ENCODE measurements around the gene DDX4.
A peak's percentile ranks its signal among the peaks of the same experiment; 100 is the strongest.

Gene DDX4

GRCh38 chr5:55841976-55842375 lies 104.1 kb downstream of the DDX4 start:
- H3K4me3 ChIP-seq (replicated peaks; ENCODE audit: low read depth, low read length) = no peak overlapping the region
- TF ChIP-seq CTCF (IDR thresholded peaks at IDR 0.05; ENCODE audit: low read length, missing control alignments) = no peak
- DNase-seq (ENCODE audit: low read depth) = no peak

- peak; percentile 35 for DNase-seq (ENCODE audit: low read depth)
- TF ChIP-seq CTCF (IDR thresholded peaks at IDR 0.05; ENCODE audit: low read length, missing control alignments) = no peak
- no peak overlapping the region for H3K4me3 ChIP-seq (replicated peaks; ENCODE audit: low read depth, low read length)
Measured at GRCh38 chr5:55847837-55848236, 110.0 kb downstream of the DDX4 start.

GRCh38 chr5:55848783-55849182 lies 110.9 kb downstream of the DDX4 start:
- TF ChIP-seq CTCF (IDR thresholded peaks at IDR 0.05; ENCODE audit: low read length, missing control alignments) = no peak
- H3K4me3 ChIP-seq (replicated peaks; ENCODE audit: low read depth, low read length) = no peak overlapping the region

GRCh38 chr5:55850839-55851674 lies 113.2 kb downstream of the DDX4 start, which contains the start of gene IL31RA:
Gene IL31RA (plus strand): TSS chr5:55851357. CDS start chr5:55851571, 214 bp downstream.
- DNase-seq (ENCODE audit: low read depth) = peak; percentile 79
- no peak within 1 kb of the TSS for H3K4me3 ChIP-seq (replicated peaks; ENCODE audit: low read depth, low read length)
- no peak for TF ChIP-seq CTCF (IDR thresholded peaks at IDR 0.05; ENCODE audit: low read length, missing control alignments)

More at GRCh38 chr5:55848783-55849182, 110.9 kb downstream of the DDX4 start:
- no peak for DNase-seq (ENCODE audit: low read depth)

GRCh38 chr5:55851675-55851979 lies 113.8 kb downstream of the DDX4 start:
- H3K4me3 ChIP-seq (replicated peaks; ENCODE audit: low read depth, low read length) = no peak overlapping the region
- no peak for TF ChIP-seq CTCF (IDR thresholded peaks at IDR 0.05; ENCODE audit: low read length, missing control alignments)
- no peak for DNase-seq (ENCODE audit: low read depth)

GRCh38 chr5:55852503-55852902 lies 114.6 kb downstream of the DDX4 start:
- no peak for TF ChIP-seq CTCF (IDR thresholded peaks at IDR 0.05; ENCODE audit: low read length, missing control alignments)
- no peak overlapping the region for H3K4me3 ChIP-seq (replicated peaks; ENCODE audit: low read depth, low read length)
- no peak for DNase-seq (ENCODE audit: low read depth)
